Heart left ventricle (tissue), 16 donors: ENCODE data around the gene WDR82. TPM values are rescaled to one million over a fixed set of nuclear protein-coding genes. Genes with fewer than 3 reads are reported as not detected.
A peak's percentile ranks its signal among the peaks of the same experiment; 100 is the strongest.

Source experiments
- ATAC-seq, 4 donors: fragments of 200-7000 bp; cut with Tn5 transposase; one replicate each; pipeline ENCODE4 v1.9.1; 2020 to 2022; ENCODE audit warnings: moderate library complexity in 4 of 4, mild to moderate bottlenecking in 3 of 4, moderate number of reproducible peaks in 1 of 4
- DNase-seq, 5 donors: peaks; one replicate each; pipeline ENCODE4 v3.0.0-alpha.2; 2020
- H3K27ac ChIP-seq, 12 donors: fragments of 200-600 bp; sonication (generic) in 4 of 12; one replicate each; pipeline versions ENCODE4 v1.5.0 to v1.8.0; 2016 to 2022; ENCODE audit warnings: mild to moderate bottlenecking in 2 of 12
- H3K27me3 ChIP-seq, 9 donors: fragments of 200-600 bp; sonication (generic) in 2 of 9; one replicate each; pipeline versions ENCODE4 v1.5.1 to v1.8.0; 2016 to 2022; ENCODE audit warnings: mild to moderate bottlenecking in 3 of 9
- H3K36me3 ChIP-seq, 9 donors: fragments of 200-600 bp; sonication (generic) in 2 of 9; one replicate each; pipeline versions ENCODE4 v1.5.0 to v1.8.0; 2018 to 2022; ENCODE audit warnings: mild to moderate bottlenecking in 2 of 9
- H3K4me1 ChIP-seq, 12 donors: fragments of 200-600 bp; sonication (generic) in 4 of 12; one replicate each; pipeline versions ENCODE4 v1.5.0 to v1.8.0; 2016 to 2022; ENCODE audit warnings: mild to moderate bottlenecking in 3 of 12
- H3K4me3 ChIP-seq, 12 donors: fragments of 200-600 bp; sonication (generic) in 4 of 12; one replicate each; pipeline versions ENCODE4 v1.5.0 to v1.8.0; 2017 to 2022; ENCODE audit warnings: mild to moderate bottlenecking in 9 of 12, moderate library complexity in 4 of 12
- H3K9me3 ChIP-seq, 12 donors: fragments of 200-600 bp; sonication (generic) in 4 of 12; one replicate each; pipeline versions ENCODE4 v1.5.0 to v1.8.0; 2016 to 2022; ENCODE audit warnings: mild to moderate bottlenecking in 1 of 12
- CTCF ChIP-seq, 12 donors: fragments of 200-600 bp; sonication (generic) in 4 of 12; IDR thresholded peaks; one replicate each; pipeline versions ENCODE4 v1.5.0 to v1.8.0; 2018 to 2022; ENCODE audit warnings: antibody characterized with exemption in 12 of 12, mild to moderate bottlenecking in 5 of 12
- POLR2A ChIP-seq, 2 donors: fragments of 450-650 bp; IDR thresholded peaks; one replicate each; pipeline ENCODE4 v1.6.1; 2017; ENCODE audit warnings: antibody characterized with exemption in 2 of 2, mild to moderate bottlenecking in 2 of 2, moderate library complexity in 2 of 2
- WGBS, 4 donors: extraction: QIAGEN DNeasy Blood & Tissue Kit in 2 of 4; methylation state at CpG; one replicate each; pipeline versions ENCODE4 v1.1.5 to v1.1.7; 2013 to 2018; 5-methylcytosine and 5-hydroxymethylcytosine counted together
- intact Hi-C, 10 donors: fragments of 100-400 bp; cut with DNase I; formaldehyde crosslinking; loops; one replicate each; pipeline versions ENCODE4 v1.11.1 to v1.14.2; 2022
- polyA plus RNA-seq, 2 donors: library from polyadenylated mRNA; stranded (reverse); fragments of 200-250 nt; gene quantifications; one replicate each; pipeline ENCODE4 v1.2.3, GENCODE V29; 2013
- total RNA-seq, 9 donors: library from RNA; depleted of rRNA in 2 of 9; stranded (reverse); fragments of >200 nt in 2 of 9; fragmentation: NEBNext Ultra II Directional in 3 of 9; extraction: Animal tissue kit (Norgen Biotek cat#: 25700) in 3 of 9; gene quantifications; one replicate each; pipeline versions ENCODE4 v1.1.0 to v1.2.4, GENCODE V29; 2016 to 2023
- donor health status: ischemic (EF 13 %, LVEDD 7.1; RV severe dilation, severe dysfunction).
- donor health status: healthy with polysubstance abuse.
- donor health status: DM: no; HTN: yes; CAD: no.
- donor health status: DM: no; HTN: no; CAD: no.
- donor health status: ischemic (EF 25% LVEDD 6.9; RV normal size, moderate dysfunction).
- donor health status: ischemic (EF 25% LVEDD 5.7; RV mildly dilated, moderate dysfunction).
- donor health status: healthy.
- donor health status: DM: yes; HTN: yes; CAD: no.
- donor health status: ischemic (EF 35%, LVEDD 5.7; RV mildly dilated, moderate dysfunction).
- donor health status: nonischemic (EF 11% LVEDD 7.7; RV severe dilation, severe dysfunction).
- donor health status: DM: yes; HTN: yes; CAD: no.
- donor health status: PGD.
- donor health status: ischemic (EF 29% LVEDD 5.4; RV normal size, mild dysfunction).
- donor health status: nonischemic (EF 23%, LVEDD 6.1; RV moderate dilation, normal function).

WDR82 gene
- total and polyA plus RNA-seq, 11 donors: 24.7 to 73.6 (median 61.2) TPM

- H3K27me3 ChIP-seq: no peaks in the 10 kb centered on the region
- TF ChIP-seq POLR2A (IDR thresholded peaks at IDR 0.05): no peak
- no peak for TF ChIP-seq CTCF (IDR thresholded peaks at IDR 0.05)
- peak overlapping the region; percentile 79 to 99 (median 96) for H3K4me3 ChIP-seq
- WGBS, 4 donors: 15 to 27% (median 17%) methylated on average over 9 to 11 of the region's 11 CpGs
- intact Hi-C loops: loop anchor here (2.0 to 10.0 kb wide), 5 partner anchors 34 to 167 kb away; partner anchors contain the start of gene WDR82 (in 8 of the 10)
- H3K27ac ChIP-seq: peak overlapping the region; percentile 66 to 97 (median 91)
- no peaks in the 10 kb centered on the region for H3K9me3 ChIP-seq
- DNase-seq: peak in 1 of 5 donors; percentile 22
- peaks cover 0 to 20% (median 2%) of the 10 kb centered on the region in 9 donors for H3K36me3 ChIP-seq
- ATAC-seq: no peak
- H3K4me1 ChIP-seq: peaks cover 10 to 67% (median 50%) of the 10 kb centered on the region in 12 donors
Measured at GRCh38 chr3:52238193-52238760, 40.2 kb downstream of the WDR82 start.

GRCh38 chr3:52237657-52238172 is 40.7 kb downstream of the WDR82 start:
- 7 to 15% (median 8%) methylated on average over 3 to 8 of the region's 8 CpGs for WGBS, 4 donors
- H3K9me3 ChIP-seq: no peaks in the 10 kb centered on the region
- TF ChIP-seq POLR2A (IDR thresholded peaks at IDR 0.05) (no peak), CTCF (IDR thresholded peaks at IDR 0.05) (no peak)
- H3K4me3 ChIP-seq: peak overlapping the region in 11 of 12 donors; percentile 79 to 99 (median 95)
- DNase-seq (peak; percentile 78 to 93 (median 90)), ATAC-seq (peak; percentile 15 to 67 (median 61))
- peak overlapping the region; percentile 25 to 97 (median 91) for H3K27ac ChIP-seq
- H3K4me1 ChIP-seq: peaks cover 10 to 68% (median 55%) of the 10 kb centered on the region in 12 donors
- no peaks in the 10 kb centered on the region for H3K27me3 ChIP-seq
- intact Hi-C loops: loop anchor here (2.0 to 10.0 kb wide), 5 partner anchors 35 to 167 kb away; partner anchors contain the start of gene WDR82 (in 8 of the 10)
- peaks cover 0 to 26% (median 5%) of the 10 kb centered on the region in 9 donors for H3K36me3 ChIP-seq

GRCh38 chr3:52237006-52237656 is 41.3 kb downstream of the WDR82 start:
- Histone ChIP-seq H3K4me3 (peak overlapping the region in 9 of 12 donors; percentile 79 to 99 (median 97)), H3K27ac (peak overlapping the region; percentile 12 to 97 (median 91)), H3K36me3 (peaks cover 0 to 30% (median 11%) of the 10 kb centered on the region in 9 donors), H3K4me1 (peaks cover 10 to 73% (median 60%) of the 10 kb centered on the region in 12 donors), H3K9me3 (no peaks in the 10 kb centered on the region), H3K27me3 (no peaks in the 10 kb centered on the region)
- WGBS, 4 donors: 67 to 77% (median 75%) methylated on average over 6 of the region's 6 CpGs
- DNase-seq (no peak), ATAC-seq (no peak)
- intact Hi-C loops: loop anchor here in 8 of 10 donors (5.0 to 10.0 kb wide), 4 partner anchors 35 to 168 kb away; partner anchors contain the start of gene WDR82 (in 5 of the 8)
- TF ChIP-seq CTCF (IDR thresholded peaks at IDR 0.05) (no peak), POLR2A (IDR thresholded peaks at IDR 0.05) (no peak)
